SK-N-SH (cell line): ENCODE measurements around the gene APBA2. TPM values are rescaled to one million over a fixed set of nuclear protein-coding genes. Genes with fewer than 3 reads are reported as not detected.

Experiments used
- CTCF ChIA-PET: fragments of 300-600, 350-600 bp; formaldehyde crosslinking; extraction: SDS; loops from one replicate; lab custom pipeline; 2021; lab: Yijun Ruan, JAX
- POLR2A ChIA-PET: fragments of 350-600 bp; sonication (Branson Sonifier 250); formaldehyde crosslinking; extraction: SDS; loops from one replicate; lab custom pipeline; 2020; ENCODE audit warnings: antibody characterized with exemption, inconsistent platforms; lab: Yijun Ruan, JAX
- DNase-seq: peaks from one replicate; pipeline ENCODE4 v3.0.0; 2012
- H2AFZ ChIP-seq: fragments of 200-600 bp; sonication (generic); 2 replicates; pipeline ENCODE4 v1.8.1; 2016; ENCODE audit warnings: antibody characterized with exemption, mild to moderate bottlenecking, low read depth
- H3F3A ChIP-seq: fragments of 200-600 bp; sonication (generic); replicated peaks from 2 replicates; pipeline ENCODE3; 2016; ENCODE audit warnings: antibody characterized with exemption, mild to moderate bottlenecking; ENCODE audit not compliant: insufficient read depth
- H3K27ac ChIP-seq, 2 experiments: fragments of 200-500 bp in 1 of 2; fragments of 200-600 bp in 1 of 2; sonication (Bioruptor generic) in 1 of 2; sonication (generic), shearing (Covaris generic) in 1 of 2; 2 replicates each; pipeline versions ENCODE4 v1.5.1 to v1.6.1; 2014 to 2016; ENCODE audit warnings: low read depth in 2 of 2, inconsistent platforms in 1 of 2, low read length in 1 of 2, mild to moderate bottlenecking in 1 of 2, mixed read lengths in 1 of 2
- H3K27me3 ChIP-seq: fragments of 200-600 bp; sonication (generic), shearing (Covaris generic); 2 replicates; pipeline ENCODE4 v1.6.1; 2016; ENCODE audit warnings: mixed run types; ENCODE audit not compliant: insufficient read depth
- H3K36me3 ChIP-seq, 2 experiments: fragments of 200-500 bp in 1 of 2; fragments of 200-600 bp in 1 of 2; sonication (Bioruptor generic) in 1 of 2; sonication (generic) in 1 of 2; replicated peaks in 1 of 2; 2 replicates each; pipeline versions ENCODE3 to v1.5.1; 2014 to 2016; ENCODE audit warnings: low read length in 1 of 2, mild to moderate bottlenecking in 1 of 2; ENCODE audit not compliant: insufficient read depth in 2 of 2, control insufficient read depth in 1 of 2
- H3K4me1 ChIP-seq, 2 experiments: fragments of 200-500 bp in 1 of 2; fragments of 200-600 bp in 1 of 2; sonication (Bioruptor generic) in 1 of 2; sonication (generic), shearing (Covaris generic) in 1 of 2; 2 replicates each; pipeline versions ENCODE4 v1.5.1 to v1.6.1; 2014 to 2016; ENCODE audit warnings: low read depth in 1 of 2, low read length in 1 of 2, mixed run types in 1 of 2; ENCODE audit not compliant: insufficient read depth in 2 of 2, control insufficient read depth in 1 of 2
- H3K4me2 ChIP-seq: fragments of 200-600 bp; sonication (generic), shearing (Covaris generic); 2 replicates; pipeline ENCODE4 v1.6.1; 2017; ENCODE audit warnings: mixed run types
- H3K4me3 ChIP-seq, 2 experiments: fragments of 200-500 bp in 1 of 2; fragments of 200-600 bp in 1 of 2; sonication (Bioruptor generic) in 1 of 2; sonication (generic), shearing (Covaris generic) in 1 of 2; 2 replicates each; pipeline versions ENCODE4 v1.5.1 to v1.8.1; 2014 to 2016; ENCODE audit warnings: low read depth in 2 of 2, inconsistent platforms in 1 of 2, low read length in 1 of 2, mild to moderate bottlenecking in 1 of 2, mixed read lengths in 1 of 2, moderate library complexity in 1 of 2
- H3K79me2 ChIP-seq: fragments of 200-600 bp; sonication (generic); 2 replicates; pipeline ENCODE4 v1.8.1; 2017; ENCODE audit warnings: mild to moderate bottlenecking; ENCODE audit not compliant: insufficient read depth
- H3K9ac ChIP-seq: fragments of 200-600 bp; sonication (generic); 2 replicates; pipeline ENCODE4 v1.6.1; 2017; ENCODE audit warnings: mixed run types
- H3K9me2 ChIP-seq: fragments of 200-600 bp; sonication (generic); 2 replicates; pipeline ENCODE4 v1.6.1; 2017; ENCODE audit warnings: mixed run types
- H3K9me3 ChIP-seq: fragments of 200-600 bp; sonication (generic); 2 replicates; pipeline ENCODE4 v1.6.1; 2017; ENCODE audit warnings: mixed run types, mild to moderate bottlenecking, moderate library complexity
- H4K20me1 ChIP-seq: fragments of 200-600 bp; sonication (generic); 2 replicates; pipeline ENCODE4 v1.6.1; 2017; ENCODE audit warnings: mild to moderate bottlenecking, mixed run types; ENCODE audit not compliant: insufficient read depth
- CHD2 ChIP-seq: fragments of 150-350 bp; IDR thresholded peaks from 2 replicates; pipeline ENCODE4 v1.6.1; 2018; ENCODE audit warnings: low read length; ENCODE audit not compliant: partially characterized antibody
- ELF1 ChIP-seq: IDR thresholded peaks from 2 replicates; pipeline ENCODE4 v1.4.0; 2012
- EP300 ChIP-seq, 2 experiments: IDR thresholded peaks; 2 replicates each; pipeline versions ENCODE4 v1.4.0 to v1.6.1; 2012; ENCODE audit warnings: borderline replicate concordance in 1 of 2, low read depth in 1 of 2, low read length in 1 of 2
- EZH2phosphoT487 ChIP-seq: fragments of 200-600 bp; sonication (generic); IDR thresholded peaks from 2 replicates; pipeline ENCODE4 v1.6.1; 2017; ENCODE audit warnings: low read depth, mixed run types, mild to moderate bottlenecking, antibody characterized with exemption, moderate library complexity, borderline replicate concordance
- FOSL2 ChIP-seq: IDR thresholded peaks from 2 replicates; pipeline ENCODE4 v1.4.0; 2012; ENCODE audit warnings: low read depth, mild to moderate bottlenecking, moderate library complexity, borderline replicate concordance
- FOXM1 ChIP-seq: IDR thresholded peaks from 2 replicates; pipeline ENCODE4 v1.4.0; 2012; ENCODE audit warnings: low read depth, mild to moderate bottlenecking
- GABPA ChIP-seq: IDR thresholded peaks from 2 replicates; pipeline ENCODE4 v1.4.0; 2012; ENCODE audit warnings: low read depth, mild to moderate bottlenecking
- IRF3 ChIP-seq: fragments of 150-350 bp; IDR thresholded peaks from 2 replicates; pipeline ENCODE4 v1.6.1; 2016; ENCODE audit warnings: mild to moderate bottlenecking, low read depth, low read length
- MEF2A ChIP-seq: IDR thresholded peaks from 2 replicates; pipeline ENCODE4 v1.4.0; 2012; ENCODE audit warnings: low read depth, borderline replicate concordance
- NRF1 ChIP-seq: IDR thresholded peaks from 2 replicates; pipeline ENCODE4 v1.6.1; 2012; ENCODE audit warnings: low read depth, mild to moderate bottlenecking, low read length
- POLR2AphosphoS5 ChIP-seq: IDR thresholded peaks from 2 replicates; pipeline ENCODE4 v1.6.1; 2012; ENCODE audit warnings: low read depth, low read length
- RXRA ChIP-seq: IDR thresholded peaks from 2 replicates; pipeline ENCODE4 v1.4.0; 2012; ENCODE audit warnings: low read depth, mild to moderate bottlenecking, borderline replicate concordance
- SIN3A ChIP-seq: IDR thresholded peaks from 2 replicates; pipeline ENCODE4 v1.6.1; 2012; ENCODE audit warnings: low read depth, mild to moderate bottlenecking, low read length, moderate library complexity, borderline replicate concordance
- SMC3 ChIP-seq: IDR thresholded peaks from 2 replicates; pipeline ENCODE4 v1.6.1; 2012; ENCODE audit warnings: low read depth, low read length, improper control_type of control experiment
- TAF1 ChIP-seq: IDR thresholded peaks from 2 replicates; pipeline ENCODE4 v1.6.1; 2012; ENCODE audit warnings: low read depth, mild to moderate bottlenecking, low read length, moderate library complexity, borderline replicate concordance
- TCF12 ChIP-seq: IDR thresholded peaks from 2 replicates; pipeline ENCODE4 v1.4.0; 2012
- TEAD4 ChIP-seq: IDR thresholded peaks from 2 replicates; pipeline ENCODE4 v1.4.0; 2012; ENCODE audit warnings: mild to moderate bottlenecking, borderline replicate concordance; ENCODE audit not compliant: insufficient read depth
- YY1 ChIP-seq: IDR thresholded peaks from 2 replicates; pipeline ENCODE4 v1.4.0; 2012; ENCODE audit warnings: low read depth, mild to moderate bottlenecking
- ZBTB33 ChIP-seq: IDR thresholded peaks from 2 replicates; pipeline ENCODE4 v1.4.0; 2012; ENCODE audit warnings: low read depth, borderline replicate concordance
- WGBS: methylation state at CpG from one replicate; pipeline ENCODE4 v1.1.6; 2017; ENCODE audit warnings: low lambda C conversion rate; 5-methylcytosine and 5-hydroxymethylcytosine counted together
- polyA plus RNA-seq, 3 experiments: library from polyadenylated mRNA; depleted of rRNA; stranded (reverse); fragments of >200 nt; gene quantifications; 2 replicates each; pipeline ENCODE4 v1.2.3, GENCODE V29; 2012
- TF ChIP-seq, protein P1 (sequence below): fragments of 150-350 bp; IDR thresholded peaks from 2 replicates; pipeline ENCODE4 v1.6.1; 2017; ENCODE audit warnings: antibody characterized with exemption, low read length, low read depth, borderline replicate concordance

Gene APBA2
- polyA plus RNA-seq, 1 of the 3 experiments (the other 2 are of a cell fraction) = 12.7 TPM

DNA sequence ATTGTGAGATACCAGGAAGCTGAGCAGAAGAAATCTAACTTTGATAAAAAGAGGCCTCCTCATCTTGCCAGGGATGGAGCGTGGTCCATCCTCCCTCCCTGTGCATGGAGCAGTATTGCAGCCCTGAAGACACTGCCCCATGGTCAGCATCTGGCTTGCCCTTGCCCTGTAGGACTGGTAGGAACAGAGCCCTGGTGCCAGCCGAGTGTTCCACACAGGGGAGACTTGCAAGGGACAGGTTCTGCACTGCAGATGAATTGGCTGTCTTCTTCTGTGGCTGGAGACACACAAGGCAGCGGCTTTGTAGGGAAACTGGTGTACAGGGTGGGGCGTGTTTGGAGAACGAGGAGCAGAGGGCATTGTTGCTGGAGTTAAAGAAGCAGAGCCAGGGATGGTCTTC is 110.5 kb downstream of the APBA2 start:
- H3K4me2 ChIP-seq = no peak overlapping the region
- no peaks in the 10 kb centered on the region for H3K9me2 ChIP-seq
- H3K36me3 ChIP-seq = no peaks in the 10 kb centered on the region
- TF ChIP-seq GABPA (no peak), FOXM1 (no peak), MEF2A (no peak), FOSL2 (no peak), RXRA (no peak), EP300 (IDR thresholded peaks at IDR 0.05; ENCODE audit: borderline replicate concordance in 1 of 2, low read depth in 1 of 2, low read length in 1 of 2) (no peak), YY1 (no peak), CHD2 (no peak), NRF1 (no peak), ELF1 (no peak), POLR2AphosphoS5 (no peak), IRF3 (no peak), TEAD4 (no peak), EZH2phosphoT487 (no peak), ZBTB33 (no peak), TAF1 (no peak), SIN3A (no peak), TCF12 (no peak), SMC3 (no peak)
- TF ChIP-seq, protein P1, sequence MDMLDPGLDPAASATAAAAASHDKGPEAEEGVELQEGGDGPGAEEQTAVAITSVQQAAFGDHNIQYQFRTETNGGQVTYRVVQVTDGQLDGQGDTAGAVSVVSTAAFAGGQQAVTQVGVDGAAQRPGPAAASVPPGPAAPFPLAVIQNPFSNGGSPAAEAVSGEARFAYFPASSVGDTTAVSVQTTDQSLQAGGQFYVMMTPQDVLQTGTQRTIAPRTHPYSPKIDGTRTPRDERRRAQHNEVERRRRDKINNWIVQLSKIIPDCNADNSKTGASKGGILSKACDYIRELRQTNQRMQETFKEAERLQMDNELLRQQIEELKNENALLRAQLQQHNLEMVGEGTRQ = no peak
- H2AFZ ChIP-seq = no peak overlapping the region
- POLR2A ChIA-PET = no interaction called here
- no peaks in the 10 kb centered on the region for H3K79me2 ChIP-seq
- H3K9ac ChIP-seq = no peak overlapping the region
- H4K20me1 ChIP-seq = no peaks in the 10 kb centered on the region
- H3F3A ChIP-seq = no peaks in the 10 kb centered on the region
- DNase-seq = no peak
- WGBS = 88% methylated on average over 5 of the region's 5 CpGs
- peaks cover 0 to 13% of the 10 kb centered on the region in 2 experiments; a peak in 1 of 4 replicates for H3K4me1 ChIP-seq
- no peak overlapping the region for H3K4me3 ChIP-seq
- CTCF ChIA-PET = no interaction called here
- no peak overlapping the region for H3K27ac ChIP-seq
- H3K27me3 ChIP-seq = no peaks in the 10 kb centered on the region
- H3K9me3 ChIP-seq = no peaks in the 10 kb centered on the region
